ENCODE data around the gene FAM110C. TPM values are rescaled to one million over a fixed set of nuclear protein-coding genes. Genes with fewer than 3 reads are reported as not detected.

FAM110C gene
- total and polyA plus RNA-seq, 9 of the 15 experiments (the other 6 are each of a cell fraction or from before 2014, with no cell fraction given): not detected

DNA sequence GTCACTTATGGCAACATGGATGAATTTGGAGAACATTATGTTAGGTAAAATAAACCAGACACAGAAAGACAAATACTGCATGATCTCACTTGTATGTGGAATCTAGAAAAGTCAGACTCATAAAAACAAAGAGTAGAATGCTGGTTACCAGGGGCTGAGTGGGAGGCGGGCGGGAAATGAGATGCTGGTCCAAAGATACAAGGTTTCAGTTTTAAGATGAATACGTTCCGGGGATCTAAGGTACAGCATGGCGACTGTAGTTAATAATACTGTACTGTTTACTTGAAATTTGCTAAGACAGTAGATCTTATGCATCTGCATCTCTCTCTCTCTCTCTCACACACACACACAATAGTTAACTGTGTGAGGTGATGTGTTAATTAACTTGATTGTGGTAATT, 14.2 kb downstream of the FAM110C start (continued):
- TF ChIP-seq ZNF785 (CRISPR knock-in tag; IDR thresholded peaks at IDR 0.05) (no peak), ZZZ3 (IDR thresholded peaks at IDR 0.05) (no peak)

DNA sequence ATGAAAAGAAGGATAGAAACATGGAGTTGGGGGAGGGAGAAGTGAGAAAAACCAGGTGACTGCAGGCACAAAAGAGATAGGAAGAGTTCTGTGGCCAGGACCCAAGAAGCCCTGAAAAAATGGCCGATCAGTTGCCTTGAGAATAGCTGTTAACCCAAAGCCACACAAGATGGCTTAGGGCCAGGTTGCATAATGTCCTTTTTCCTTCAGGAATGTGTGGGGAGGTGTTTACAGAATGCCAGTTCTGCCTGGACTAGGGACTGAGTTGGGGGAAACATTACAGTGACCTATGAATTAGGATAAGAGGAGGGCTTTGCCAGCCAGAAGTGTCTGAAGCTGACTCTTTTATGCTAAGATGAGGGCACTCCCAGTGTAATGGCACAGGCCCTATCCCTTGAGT, 17.1 kb downstream of the FAM110C start:
- Histone ChIP-seq H3K79me2 (ENCODE audit: control insufficient read depth, insufficient read depth, low read length) (no peaks in the 10 kb centered on the region), H3K27me3 (ENCODE audit: control insufficient read depth in 2 of 2, insufficient read depth in 2 of 2, low read length in 2 of 2) (no peaks in the 10 kb centered on the region), H3K9ac (ENCODE audit: insufficient read depth in 1 of 2, low read depth in 2 of 2, low read length in 2 of 2) (no peak overlapping the region), H3K4me2 (ENCODE audit: insufficient read depth, low read length) (no peak overlapping the region), H3K36me3 (ENCODE audit: control insufficient read depth, insufficient read depth, low read length) (no peaks in the 10 kb centered on the region), H3K4me3 (no peak overlapping the region), H3K27ac (ENCODE audit: extremely low read depth, low read depth, low read length) (no peak overlapping the region), H4K20me1 (replicated peaks; ENCODE audit: control insufficient read depth, insufficient read depth, low read length) (no peaks in the 10 kb centered on the region), H3K4me1 (replicated peaks in 1 of 2; ENCODE audit: control insufficient read depth in 2 of 2, insufficient read depth in 2 of 2, low read length in 2 of 2) (0 out of 5 replicates have a peak, but pooled peaks cover 0 to 2% of the 10 kb centered on the region in 2 experiments), H3K9me3 (replicated peaks; ENCODE audit: control insufficient read depth, insufficient read depth, low read depth, low read length) (no peaks in the 10 kb centered on the region), H2AFZ (ENCODE audit: low read depth, low read length) (no peak overlapping the region), H3K9me1 (ENCODE audit: control insufficient read depth, insufficient read depth, low read length) (no peaks in the 10 kb centered on the region)
- ChIA-PET POLR2A (interaction anchor here (0.8 kb wide), 1 partner anchor 13 kb away, joined by 3 read pairs; no protein-coding TSS in a partner anchor), CTCF (ENCODE audit: low intra/inter-chr PET ratio) (no interaction called here)
- no TSS peak for BruUV-seq (replicated peaks)
- TF ChIP-seq FOXA3 (CRISPR knock-in tag; conservative IDR thresholded peaks at IDR 0.05 in 1 of 2, IDR thresholded peaks at IDR 0.05 in 1 of 2) (no peak), FOXK2 (conservative IDR thresholded peaks at IDR 0.05 in 1 of 2, IDR thresholded peaks at IDR 0.05 in 1 of 2; ENCODE audit: low read depth in 2 of 2) (no peak), ZNF23 (CRISPR knock-in tag; IDR thresholded peaks at IDR 0.05) (no peak), ZNF696 (CRISPR knock-in tag; conservative IDR thresholded peaks at IDR 0.05) (no peak), SP1 (CRISPR knock-in tag; IDR thresholded peaks at IDR 0.05) (no peak), KLF6 (CRISPR knock-in tag; IDR thresholded peaks at IDR 0.05; ENCODE audit: borderline replicate concordance) (no peak), TEAD2 (tag; IDR thresholded peaks at IDR 0.05) (no peak), NBN (IDR thresholded peaks at IDR 0.05; ENCODE audit: low read depth) (no peak), TCF3 (CRISPR knock-in tag; IDR thresholded peaks at IDR 0.05) (no peak), ZNF780A (CRISPR knock-in tag; IDR thresholded peaks at IDR 0.05) (no peak)
- TF ChIP-seq, protein P1, sequence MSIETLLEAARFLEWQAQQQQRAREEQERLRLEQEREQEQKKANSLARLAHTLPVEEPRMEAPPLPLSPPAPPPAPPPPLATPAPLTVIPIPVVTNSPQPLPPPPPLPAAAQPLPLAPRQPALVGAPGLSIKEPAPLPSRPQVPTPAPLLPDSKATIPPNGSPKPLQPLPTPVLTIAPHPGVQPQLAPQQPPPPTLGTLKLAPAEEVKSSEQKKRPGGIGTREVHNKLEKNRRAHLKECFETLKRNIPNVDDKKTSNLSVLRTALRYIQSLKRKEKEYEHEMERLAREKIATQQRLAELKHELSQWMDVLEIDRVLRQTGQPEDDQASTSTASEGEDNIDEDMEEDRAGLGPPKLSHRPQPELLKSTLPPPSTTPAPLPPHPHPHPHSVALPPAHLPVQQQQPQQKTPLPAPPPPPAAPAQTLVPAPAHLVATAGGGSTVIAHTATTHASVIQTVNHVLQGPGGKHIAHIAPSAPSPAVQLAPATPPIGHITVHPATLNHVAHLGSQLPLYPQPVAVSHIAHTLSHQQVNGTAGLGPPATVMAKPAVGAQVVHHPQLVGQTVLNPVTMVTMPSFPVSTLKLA (conservative IDR thresholded peaks at IDR 0.05): no peak
- no peak for DNase-seq (ENCODE audit: extremely low read depth in 1 of 4, low spot score in 3 of 4)
- 0% methylated on average over 1 of the region's 1 CpG for WGBS (ENCODE audit: insufficient coverage, low coverage, missing lambda C conversion rate)
- no peak for FAIRE-seq
- in situ Hi-C loops (cut with MboI) (no loop called here), intact Hi-C loops (cut with micrococcal nuclease) (no loop called here)
- ATAC-seq: no peak

All from K562 (cell line).